Hepatocyte (in vitro differentiated cells): ENCODE results near the gene ELK3. TPM values are rescaled to one million over a fixed set of nuclear protein-coding genes. Genes with fewer than 3 reads are reported as not detected.

Experiments
- DNase-seq: peaks from one replicate; pipeline ENCODE4 v3.0.0-alpha.2; 2016; ENCODE audit warnings: low spot score
- H2AFZ ChIP-seq: fragments of 200-600 bp; sonication (generic); 2 replicates; pipeline ENCODE4 v1.6.0; 2016; ENCODE audit warnings: antibody characterized with exemption, mild to moderate bottlenecking
- H3K27ac ChIP-seq: fragments of 200-600 bp; sonication (generic); 2 replicates; pipeline ENCODE4 v1.5.1; 2016; ENCODE audit warnings: mild to moderate bottlenecking
- H3K27me3 ChIP-seq: fragments of 200-600 bp; sonication (generic); 2 replicates; pipeline ENCODE4 v1.6.1; 2016
- H3K36me3 ChIP-seq: fragments of 200-600 bp; sonication (generic); replicated peaks from 2 replicates; pipeline ENCODE4 v1.5.1; 2016; ENCODE audit warnings: low read depth; ENCODE audit not compliant: insufficient read depth
- H3K4me1 ChIP-seq: fragments of 200-600 bp; sonication (generic); 2 replicates; pipeline ENCODE4 v1.5.1; 2016; ENCODE audit warnings: mild to moderate bottlenecking, moderate library complexity; ENCODE audit not compliant: insufficient read depth
- H3K4me2 ChIP-seq: fragments of 200-600 bp; sonication (generic); 2 replicates; pipeline ENCODE4 v1.6.0; 2016
- H3K4me3 ChIP-seq: fragments of 200-600 bp; sonication (generic); 2 replicates; pipeline ENCODE4 v1.5.1; 2016; ENCODE audit warnings: mild to moderate bottlenecking
- H3K79me2 ChIP-seq: fragments of 200-600 bp; sonication (generic); 2 replicates; pipeline ENCODE4 v1.6.0; 2017; ENCODE audit warnings: mild to moderate bottlenecking
- H3K9me2 ChIP-seq: fragments of 200-600 bp; sonication (generic); replicated peaks from 2 replicates; pipeline ENCODE4 v1.6.0; 2017; ENCODE audit warnings: mild to moderate bottlenecking; ENCODE audit not compliant: insufficient read depth
- H3K9me3 ChIP-seq: fragments of 200-600 bp; sonication (generic); 2 replicates; pipeline ENCODE4 v1.5.1; 2016; ENCODE audit warnings: low read depth, mild to moderate bottlenecking
- H4K20me1 ChIP-seq: fragments of 200-600 bp; sonication (generic); 2 replicates; pipeline ENCODE4 v1.6.0; 2016; ENCODE audit warnings: mild to moderate bottlenecking; ENCODE audit not compliant: insufficient read depth, poor library complexity, severe bottlenecking
- CTCF ChIP-seq: fragments of 200-600 bp; sonication (generic); IDR thresholded peaks from 2 replicates; pipeline ENCODE4 v1.5.1; 2016; ENCODE audit warnings: antibody characterized with exemption, mild to moderate bottlenecking; ENCODE audit not compliant: poor library complexity
- EZH2 ChIP-seq: fragments of 200-600 bp; sonication (generic); IDR thresholded peaks from 2 replicates; pipeline ENCODE4 v1.6.1; 2016; ENCODE audit warnings: antibody characterized with exemption, mild to moderate bottlenecking, borderline replicate concordance
- EZH2phosphoT487 ChIP-seq: fragments of 200-600 bp; sonication (generic); IDR thresholded peaks from one replicate; pipeline ENCODE4 v1.6.1; 2018; ENCODE audit warnings: antibody characterized with exemption, mild to moderate bottlenecking, low read depth, moderate library complexity; ENCODE audit not compliant: unreplicated experiment, severe bottlenecking
- WGBS: methylation state at CpG from one replicate; pipeline ENCODE4 v1.1.6; 2016; ENCODE audit warnings: low lambda C conversion rate; ENCODE audit errors: missing lambda C conversion rate; 5-methylcytosine and 5-hydroxymethylcytosine counted together
- polyA plus RNA-seq: library from polyadenylated mRNA; unstranded; fragments of >200 nt; fragmentation: Nextera tagmentation; extraction: Ambion mirVana; gene quantifications from 2 replicates; pipeline ENCODE4 v1.2.1, GENCODE V29; 2016
- total RNA-seq: library from RNA; depleted of rRNA; stranded (reverse); fragments of >200 nt; gene quantifications from 2 replicates; pipeline ENCODE4 v1.2.3, GENCODE V29; 2014

ELK3 gene
- total and polyA plus RNA-seq, 2 experiments from 2014 or later, result 12.1 to 12.9 TPM

GRCh38 chr12:96260231-96260630, 66.1 kb downstream of the ELK3 start:
- no peaks in the 10 kb centered on the region for H4K20me1 ChIP-seq
- no peak overlapping the region for H3K4me2 ChIP-seq
- H3K79me2 ChIP-seq, result no peaks in the 10 kb centered on the region
- H3K9me2 ChIP-seq, result no peaks in the 10 kb centered on the region
- no peak for DNase-seq
- H3K4me1 ChIP-seq, result no peaks in the 10 kb centered on the region
- H3K27ac ChIP-seq, result no peak overlapping the region
- H3K36me3 ChIP-seq, result no peaks in the 10 kb centered on the region
- TF ChIP-seq EZH2, result no peak
- TF ChIP-seq EZH2phosphoT487, result no peak
- no peak for TF ChIP-seq CTCF
- H2AFZ ChIP-seq, result no peak overlapping the region
- no peaks in the 10 kb centered on the region for H3K9me3 ChIP-seq
- no peak overlapping the region for H3K4me3 ChIP-seq
- WGBS, result 96% methylated on average over 2 of the region's 2 CpGs
- no peaks in the 10 kb centered on the region for H3K27me3 ChIP-seq

GRCh38 chr12:96260644-96261043, 66.5 kb downstream of the ELK3 start:
- Histone ChIP-seq H3K4me1 (no peaks in the 10 kb centered on the region), H3K9me3 (no peaks in the 10 kb centered on the region), H3K27me3 (no peaks in the 10 kb centered on the region), H3K36me3 (no peaks in the 10 kb centered on the region), H3K79me2 (no peaks in the 10 kb centered on the region), H3K4me2 (no peak overlapping the region), H3K4me3 (no peak overlapping the region), H4K20me1 (no peaks in the 10 kb centered on the region), H3K27ac (no peak overlapping the region), H2AFZ (no peak overlapping the region), H3K9me2 (no peaks in the 10 kb centered on the region)
- WGBS, result 100% methylated on average over 3 of the region's 3 CpGs
- TF ChIP-seq EZH2 (no peak), EZH2phosphoT487 (no peak), CTCF (no peak)
- no peak for DNase-seq

GRCh38 chr12:96261557-96261956, 67.4 kb downstream of the ELK3 start:
- Histone ChIP-seq H2AFZ (no peak overlapping the region), H3K27me3 (no peaks in the 10 kb centered on the region), H3K36me3 (no peaks in the 10 kb centered on the region), H3K79me2 (no peaks in the 10 kb centered on the region), H3K4me2 (no peak overlapping the region), H4K20me1 (no peaks in the 10 kb centered on the region), H3K9me3 (no peaks in the 10 kb centered on the region), H3K4me3 (no peak overlapping the region), H3K27ac (no peak overlapping the region), H3K4me1 (no peaks in the 10 kb centered on the region), H3K9me2 (no peaks in the 10 kb centered on the region)
- WGBS, result 96% methylated on average over 5 of the region's 5 CpGs
- no peak for DNase-seq
- no peak for TF ChIP-seq EZH2
- TF ChIP-seq CTCF, result no peak
- no peak for TF ChIP-seq EZH2phosphoT487

GRCh38 chr12:96263449-96263902, 69.3 kb downstream of the ELK3 start:
- no peaks in the 10 kb centered on the region for H3K27me3 ChIP-seq
- H3K4me3 ChIP-seq, result no peak overlapping the region
- peak overlapping the region; percentile 20 for H3K4me2 ChIP-seq
- no peaks in the 10 kb centered on the region for H3K9me3 ChIP-seq
- H3K27ac ChIP-seq, result peak overlapping the region; percentile 2
- no peaks in the 10 kb centered on the region for H3K36me3 ChIP-seq
- no peaks in the 10 kb centered on the region for H3K9me2 ChIP-seq
- 29% methylated on average over 11 of the region's 11 CpGs for WGBS
- H4K20me1 ChIP-seq, result no peaks in the 10 kb centered on the region
- no peaks in the 10 kb centered on the region for H3K4me1 ChIP-seq
- peak; percentile 45 for DNase-seq
- H2AFZ ChIP-seq, result no peak overlapping the region
- H3K79me2 ChIP-seq, result no peaks in the 10 kb centered on the region
- TF ChIP-seq CTCF (no peak), EZH2phosphoT487 (no peak), EZH2 (no peak)
